Activated CD4-positive, alpha-beta T cell treated with anti-CD3 and anti-CD28 coated beads, Interleukin-2, amount 10 ng/mL, durations not matched to agents 24 days and 14 days (primary cell): Measurements from ENCODE around the gene GPX6. TPM values are rescaled to one million over a fixed set of nuclear protein-coding genes. Genes with fewer than 3 reads are reported as not detected.
"Not testable (repeated sequence)": the region's sequence is repeated elsewhere in the genome, so short reads cannot be mapped to it uniquely, and the experiment has no call there.

ENCODE experiments used
- DNase-seq: peaks from one replicate; pipeline ENCODE4 v3.0.0; 2022
- H3K27ac Mint-ChIP-seq: one replicate; pipeline ENCODE4 v1.8.0; 2022; ENCODE audit warnings: mild to moderate bottlenecking, mixed read lengths
- H3K27me3 Mint-ChIP-seq: one replicate; pipeline ENCODE4 v1.8.0; 2022; ENCODE audit warnings: mixed read lengths
- H3K36me3 Mint-ChIP-seq: one replicate; pipeline ENCODE4 v1.8.0; 2022; ENCODE audit warnings: low read depth, mild to moderate bottlenecking, mixed read lengths
- H3K4me1 Mint-ChIP-seq: one replicate; pipeline ENCODE4 v1.8.0; 2021; ENCODE audit warnings: mixed read lengths
- H3K4me3 Mint-ChIP-seq: one replicate; pipeline ENCODE4 v1.8.0; 2022; ENCODE audit warnings: mild to moderate bottlenecking, moderate library complexity, mixed read lengths
- H3K9me3 Mint-ChIP-seq: one replicate; pipeline ENCODE4 v1.8.0; 2021; ENCODE audit warnings: mixed read lengths
- intact Hi-C: fragments of 100-400 bp; cut with micrococcal nuclease; formaldehyde crosslinking; loops from one replicate; pipeline ENCODE4 v1.15.1; 2023
- total RNA-seq: library from RNA; stranded (reverse); gene quantifications from 2 replicates; pipeline ENCODE4 v1.2.3, GENCODE V29; 2022

The GPX6 gene
- total RNA-seq, 1 donor from 2014 or later, result not detected

DNA sequence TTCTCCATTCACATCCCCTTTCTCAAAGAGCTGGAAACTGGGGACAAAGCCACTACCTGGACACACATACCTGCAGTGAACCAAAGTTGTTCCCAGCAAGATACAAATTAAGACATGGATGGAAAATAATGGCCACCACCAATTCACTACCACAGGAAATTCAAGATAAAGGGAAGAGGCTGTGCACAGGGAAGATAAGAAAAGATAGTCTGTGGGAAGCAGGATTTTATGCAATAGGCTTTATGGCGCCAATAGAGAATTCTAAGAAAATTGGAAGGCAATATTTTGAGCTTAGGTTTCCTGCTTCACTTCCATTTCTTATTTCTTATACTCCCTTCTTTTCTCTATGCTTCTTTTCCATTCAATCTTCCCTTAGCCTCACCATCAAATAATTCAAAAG lies 9.9 kb downstream of the GPX6 start:
- Mint-ChIP-seq H3K27me3 (peaks cover 13% of the 10 kb centered on the region), H3K4me1 (peaks cover 13% of the 10 kb centered on the region), H3K36me3 (no peaks in the 10 kb centered on the region), H3K9me3 (no peaks in the 10 kb centered on the region), H3K4me3 (no peak overlapping the region), H3K27ac (no peak overlapping the region)
- DNase-seq, result no peak
- intact Hi-C loops, result no loop called here

DNA sequence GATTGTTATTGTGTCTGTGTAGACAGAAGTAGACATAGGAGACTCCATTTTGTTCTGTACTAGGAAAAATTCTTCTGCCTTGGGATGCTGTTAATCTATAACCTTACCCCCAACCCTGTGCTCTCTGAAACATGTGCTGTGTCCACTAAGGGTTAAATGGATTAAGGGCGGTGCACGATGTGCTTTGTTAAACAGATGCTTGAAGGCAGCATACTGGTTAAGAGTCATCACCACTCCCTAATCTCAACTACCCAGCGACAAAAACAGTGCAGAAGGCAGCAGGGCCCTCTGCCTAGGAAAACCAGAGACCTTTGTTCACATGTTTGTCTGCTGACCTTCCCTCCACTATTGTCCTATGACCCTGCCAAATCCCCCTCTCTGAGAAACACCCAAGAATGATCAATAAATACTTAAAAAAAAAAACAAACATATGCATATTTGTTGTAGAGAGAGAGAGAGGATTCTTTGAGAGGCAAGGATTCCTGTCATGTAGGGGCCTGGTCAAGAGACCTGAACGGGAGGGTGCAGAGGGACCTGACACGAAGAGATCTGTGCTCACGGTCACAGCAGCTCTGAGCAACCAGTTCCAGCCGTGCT lies 12.8 kb downstream of the GPX6 start:
- H3K36me3 Mint-ChIP-seq, H3K4me3 Mint-ChIP-seq, H3K27ac Mint-ChIP-seq, H3K9me3 Mint-ChIP-seq, DNase-seq, intact Hi-C loops: not testable (repeated sequence)
- peaks cover 18% of the 10 kb centered on the region for H3K27me3 Mint-ChIP-seq
- H3K4me1 Mint-ChIP-seq, result peaks cover 13% of the 10 kb centered on the region

DNA sequence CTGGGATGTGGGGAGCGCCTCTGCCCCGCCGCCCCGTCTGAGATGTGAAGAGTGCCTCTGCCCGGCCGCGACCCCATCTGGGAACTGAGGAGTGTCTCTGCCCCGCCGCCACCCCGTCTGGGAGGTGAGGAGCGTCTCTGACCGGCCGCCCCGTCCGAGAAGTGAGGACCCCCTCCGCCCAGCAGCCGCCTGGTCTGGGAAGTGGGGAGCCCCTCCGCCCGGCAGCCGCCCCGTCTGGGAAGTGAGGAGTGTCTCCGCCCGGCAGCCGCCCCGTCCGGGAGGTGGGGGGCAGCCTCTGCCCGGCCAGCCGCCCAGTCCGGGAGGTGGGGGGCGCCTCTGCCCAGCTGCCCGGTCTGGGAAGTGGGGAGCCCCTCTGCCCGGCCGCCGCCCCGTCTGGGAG lies 13.5 kb downstream of the GPX6 start:
- H3K4me3 Mint-ChIP-seq, intact Hi-C loops, H3K4me1 Mint-ChIP-seq, H3K27ac Mint-ChIP-seq, H3K36me3 Mint-ChIP-seq, H3K9me3 Mint-ChIP-seq, DNase-seq: not testable (repeated sequence)
- H3K27me3 Mint-ChIP-seq, result peaks cover 23% of the 10 kb centered on the region

DNA sequence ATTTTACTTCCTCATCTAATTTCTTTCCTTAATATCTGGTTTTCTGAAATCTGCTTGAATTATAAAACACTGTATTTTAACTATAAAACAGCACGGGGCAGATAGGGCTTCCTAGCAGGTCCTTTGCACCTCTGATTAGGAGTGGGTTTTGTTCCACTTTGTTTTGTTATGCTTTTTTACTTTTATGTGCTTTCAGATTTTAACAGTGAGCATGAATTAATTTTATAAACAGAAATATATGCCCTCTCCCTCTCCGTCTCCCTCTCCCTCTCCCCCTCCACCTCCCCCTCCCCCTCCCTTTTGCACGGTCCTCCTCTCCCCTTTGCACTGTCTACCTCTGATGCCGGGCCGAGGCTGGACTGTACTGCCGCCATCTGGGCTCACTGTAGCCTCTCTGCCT lies 14.3 kb downstream of the GPX6 start:
- Mint-ChIP-seq H3K36me3 (no peaks in the 10 kb centered on the region), H3K9me3 (no peaks in the 10 kb centered on the region), H3K27me3 (peaks cover 23% of the 10 kb centered on the region), H3K4me1 (no peaks in the 10 kb centered on the region), H3K4me3 (no peak overlapping the region), H3K27ac (no peak overlapping the region)
- no peak for DNase-seq
- intact Hi-C loops, result no loop called here

DNA sequence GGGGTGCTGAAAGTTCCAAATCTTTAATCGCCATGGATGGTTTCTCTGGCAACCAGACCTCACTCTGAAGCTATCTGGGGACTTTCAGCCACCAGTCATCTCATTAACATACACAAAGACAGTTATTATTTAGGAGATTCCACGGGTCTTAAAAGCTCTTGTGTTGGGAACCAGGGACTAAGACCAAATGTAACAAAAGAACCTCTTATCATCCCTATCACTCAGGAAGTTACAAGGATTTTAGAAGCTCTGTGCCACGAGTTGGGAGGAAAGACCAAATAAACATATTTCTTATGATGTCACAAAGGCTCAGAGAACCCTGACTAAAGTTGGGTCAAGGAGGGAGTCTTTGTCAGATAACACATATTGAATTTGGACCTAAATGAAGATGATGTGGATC lies 17.7 kb downstream of the GPX6 start:
- H3K4me1 Mint-ChIP-seq, result no peaks in the 10 kb centered on the region

DNA sequence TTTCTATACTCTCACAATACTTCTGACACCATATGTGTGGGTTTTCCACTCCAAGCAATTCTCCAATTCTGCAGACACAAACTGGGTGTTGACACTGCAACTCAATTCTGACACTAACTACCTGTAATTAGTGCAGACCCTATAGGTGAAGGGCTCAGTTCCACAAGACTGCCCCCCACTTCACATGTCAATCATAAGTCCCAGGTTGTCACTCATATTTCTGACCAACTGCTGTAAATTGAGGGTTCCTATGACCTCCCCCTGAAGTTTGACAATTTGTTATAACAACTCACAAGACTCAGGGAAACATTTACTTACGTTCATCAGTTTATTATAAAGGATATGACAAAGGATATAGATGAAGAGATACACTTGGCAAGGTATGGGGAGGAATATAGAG lies 18.3 kb downstream of the GPX6 start:
- DNase-seq, result no peak
- H3K36me3 Mint-ChIP-seq, result no peaks in the 10 kb centered on the region
- H3K9me3 Mint-ChIP-seq, result no peaks in the 10 kb centered on the region
- no peak overlapping the region for H3K4me3 Mint-ChIP-seq
- no peak overlapping the region for H3K27ac Mint-ChIP-seq
- intact Hi-C loops, result no loop called here
- H3K27me3 Mint-ChIP-seq, result peaks cover 27% of the 10 kb centered on the region
- H3K4me1 Mint-ChIP-seq, result no peaks in the 10 kb centered on the region

More for the DNA sequence above, 17.7 kb downstream of the GPX6 start:
- Mint-ChIP-seq H3K4me3 (no peak overlapping the region), H3K27ac (no peak overlapping the region), H3K27me3 (peaks cover 24% of the 10 kb centered on the region), H3K9me3 (no peaks in the 10 kb centered on the region), H3K36me3 (no peaks in the 10 kb centered on the region)
- intact Hi-C loops, result no loop called here
- DNase-seq, result no peak

DNA sequence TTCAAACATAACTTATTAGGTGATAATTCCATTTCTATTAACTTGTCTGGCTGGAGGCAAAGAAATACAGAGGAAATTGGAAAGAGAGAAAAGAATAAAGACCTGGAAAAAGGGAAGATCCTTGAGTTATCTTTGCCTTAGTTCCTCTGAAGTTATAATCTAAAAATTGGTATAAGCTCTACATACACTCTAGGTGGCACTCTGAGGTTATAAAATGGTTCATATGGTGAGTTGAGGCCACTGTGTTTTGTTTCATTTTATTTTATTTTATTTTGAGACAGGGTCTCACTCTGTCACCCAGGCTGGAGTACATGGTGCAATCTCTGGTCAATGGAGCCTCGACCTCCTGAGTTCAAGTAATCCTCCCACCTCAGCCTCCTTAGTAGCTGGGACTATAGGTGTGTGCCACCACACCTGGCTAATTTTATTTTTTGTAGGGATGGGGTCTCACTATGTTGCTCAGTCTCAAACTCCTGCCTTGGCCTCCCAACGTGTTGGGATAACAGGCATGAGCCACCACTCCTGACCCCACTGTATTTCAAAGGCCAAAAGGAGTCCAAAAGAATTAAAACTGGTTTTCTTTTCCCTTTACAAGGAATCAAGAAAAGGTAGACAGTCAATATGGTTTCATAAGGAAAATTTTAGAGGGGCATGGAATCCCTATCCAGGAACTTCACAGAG lies 19.4 kb downstream of the GPX6 start:
- no peak overlapping the region for H3K4me3 Mint-ChIP-seq
- no peaks in the 10 kb centered on the region for H3K4me1 Mint-ChIP-seq
- no peak for DNase-seq
- H3K27ac Mint-ChIP-seq, result no peak overlapping the region
- H3K36me3 Mint-ChIP-seq, result no peaks in the 10 kb centered on the region
- intact Hi-C loops, result loop anchor here (1.0 kb wide), 1 partner anchor 188 kb away; no protein-coding TSS in a partner anchor
- peaks cover 35% of the 10 kb centered on the region for H3K27me3 Mint-ChIP-seq
- no peaks in the 10 kb centered on the region for H3K9me3 Mint-ChIP-seq

DNA sequence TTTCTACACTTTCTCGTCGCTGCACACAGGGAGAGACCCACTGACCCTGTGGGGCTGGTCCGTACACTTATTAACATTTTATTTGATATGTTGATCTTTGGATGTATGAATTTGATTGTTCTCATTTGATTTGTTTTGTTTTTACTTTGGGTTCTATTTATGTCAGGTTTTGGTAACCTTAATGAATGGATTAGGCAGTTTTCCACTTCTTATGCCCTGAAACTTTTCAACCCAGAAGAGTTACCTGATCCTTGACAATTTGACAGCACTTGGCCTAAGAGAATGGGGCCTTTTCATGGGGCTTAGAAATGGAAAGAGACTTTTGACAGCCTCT lies 23.6 kb downstream of the GPX6 start:
- no peak overlapping the region for H3K4me3 Mint-ChIP-seq
- no peak for DNase-seq
- no peaks in the 10 kb centered on the region for H3K9me3 Mint-ChIP-seq
- intact Hi-C loops, result loop anchor here (2.0 kb wide), 1 partner anchor 51 kb away; no protein-coding TSS in a partner anchor
- peaks cover 2% of the 10 kb centered on the region for H3K36me3 Mint-ChIP-seq
- peaks cover 43% of the 10 kb centered on the region for H3K27me3 Mint-ChIP-seq
- H3K4me1 Mint-ChIP-seq, result peaks cover 15% of the 10 kb centered on the region
- H3K27ac Mint-ChIP-seq, result no peak overlapping the region

DNA sequence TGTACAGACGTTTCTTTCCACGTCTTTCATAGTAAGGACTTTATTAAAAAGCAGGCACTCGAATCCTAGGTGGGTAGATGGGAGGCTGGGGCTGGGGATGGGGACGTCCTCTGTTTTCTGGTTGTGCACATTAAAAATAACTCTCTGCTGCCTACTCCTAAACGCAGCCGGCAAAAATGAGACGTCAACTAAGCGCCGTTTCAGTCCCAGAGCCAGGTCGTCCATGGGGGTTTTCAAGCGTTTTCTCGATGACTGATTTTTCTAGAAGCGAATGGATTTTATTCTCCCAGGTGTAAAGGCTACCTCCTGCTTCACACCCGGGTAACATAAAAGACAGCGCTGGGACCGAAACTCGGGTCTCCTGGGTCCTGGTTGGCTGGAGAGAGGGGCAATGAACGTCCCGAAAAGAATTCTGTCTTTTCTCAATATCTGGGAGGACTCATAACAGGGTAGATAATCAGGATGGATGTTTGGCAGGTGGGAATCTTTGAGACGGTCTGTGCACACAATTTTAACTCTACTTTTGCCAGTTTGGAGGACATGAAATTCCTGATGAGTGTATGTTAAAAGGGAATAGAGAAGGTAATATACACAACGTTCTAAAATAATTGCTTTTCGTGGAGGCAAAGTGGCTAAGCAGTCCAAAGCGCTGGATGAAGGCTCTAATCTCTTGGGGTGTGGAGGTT lies 25.2 kb downstream of the GPX6 start:
- intact Hi-C loops, result loop anchor here (2.0 kb wide), 1 partner anchor 52 kb away; no protein-coding TSS in a partner anchor
- Mint-ChIP-seq H3K4me1 (peaks cover 17% of the 10 kb centered on the region), H3K36me3 (peaks cover 2% of the 10 kb centered on the region), H3K9me3 (peaks cover 6% of the 10 kb centered on the region), H3K27ac (peak overlapping the region; percentile 70), H3K27me3 (peaks cover 47% of the 10 kb centered on the region), H3K4me3 (peak overlapping the region; percentile 77)
- DNase-seq, result peak; percentile 61

DNA sequence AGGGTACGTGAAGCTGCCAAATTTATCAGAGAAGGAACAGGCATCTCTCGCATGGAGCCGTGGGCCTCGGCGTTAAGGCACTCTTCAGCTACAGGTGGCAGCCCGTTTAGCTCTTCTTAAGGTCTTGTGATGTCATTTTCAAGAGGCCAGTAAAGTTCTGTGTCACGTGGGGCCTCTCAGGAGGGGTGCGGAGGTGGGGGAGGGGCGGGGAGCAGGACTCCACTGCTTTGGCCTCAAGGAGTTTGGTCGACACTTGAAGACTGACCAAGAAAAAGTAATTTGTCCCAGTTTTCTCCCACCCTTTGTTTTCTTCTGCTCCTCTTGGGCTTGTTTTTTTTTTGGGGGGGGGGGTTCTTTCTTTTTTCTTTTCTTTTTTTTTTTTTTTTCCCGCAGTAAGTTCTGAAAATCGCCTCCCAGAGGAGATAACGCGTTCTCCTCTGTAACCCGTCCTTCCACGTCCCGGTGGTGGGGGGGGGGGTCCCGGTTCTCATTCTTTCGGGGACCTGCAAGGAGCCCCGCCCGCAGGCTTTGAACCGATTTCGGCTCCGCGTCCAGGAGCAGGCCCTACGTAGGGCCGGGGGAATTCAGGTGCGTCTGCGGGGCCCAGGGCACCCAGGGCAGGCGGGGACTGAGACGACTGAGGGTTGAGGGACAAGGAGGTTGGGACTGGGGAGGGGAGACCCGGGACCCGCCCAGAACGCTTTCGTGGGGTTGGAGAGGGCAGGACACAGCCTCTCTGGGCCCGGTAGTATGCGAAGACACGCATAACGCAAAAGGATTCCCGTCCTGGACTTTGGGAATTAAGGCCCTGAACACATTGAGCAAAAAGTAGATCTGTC lies 26.0 kb downstream of the GPX6 start:
- DNase-seq, result peak; percentile 79
- peak overlapping the region; percentile 70 for H3K27ac Mint-ChIP-seq
- H3K27me3 Mint-ChIP-seq, result peaks cover 46% of the 10 kb centered on the region
- peak overlapping the region; percentile 77 for H3K4me3 Mint-ChIP-seq
- intact Hi-C loops, result loop anchor here (2.0 to 5.0 kb wide), 2 partner anchors 47 to 53 kb away; partner anchors contain the start of gene ZSCAN23
- H3K4me1 Mint-ChIP-seq, result peaks cover 18% of the 10 kb centered on the region
- H3K36me3 Mint-ChIP-seq, result peaks cover 2% of the 10 kb centered on the region
- H3K9me3 Mint-ChIP-seq, result peaks cover 10% of the 10 kb centered on the region

DNA sequence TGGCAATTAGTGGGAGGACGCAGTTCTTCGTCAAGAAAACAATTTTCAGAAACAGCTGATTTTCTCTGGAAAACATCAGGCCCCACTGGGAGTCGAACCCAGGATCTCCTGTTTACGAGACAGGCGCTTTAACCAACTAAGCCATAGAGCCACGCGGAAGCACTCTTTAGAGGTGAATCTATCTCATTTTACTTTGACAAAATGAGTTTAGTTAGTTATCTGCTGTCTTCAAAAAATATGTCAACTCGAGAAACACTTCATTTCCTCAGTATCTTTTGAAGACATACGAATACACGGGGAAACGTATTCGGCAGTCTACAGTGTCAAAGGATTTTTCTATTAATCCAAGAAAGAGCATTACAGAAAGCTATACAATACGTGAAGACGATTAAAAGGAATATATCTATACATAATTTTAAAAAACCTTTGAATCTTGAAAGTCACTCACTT lies 26.7 kb downstream of the GPX6 start:
- H3K4me1 Mint-ChIP-seq, result peaks cover 18% of the 10 kb centered on the region
- H3K27ac Mint-ChIP-seq, result peak overlapping the region; percentile 61
- peaks cover 2% of the 10 kb centered on the region for H3K36me3 Mint-ChIP-seq
- intact Hi-C loops, result loop anchor here (5.0 kb wide), 1 partner anchor 47 kb away; the partner anchor contains the start of gene ZSCAN23
- H3K9me3 Mint-ChIP-seq, result peaks cover 10% of the 10 kb centered on the region
- peaks cover 44% of the 10 kb centered on the region for H3K27me3 Mint-ChIP-seq
- H3K4me3 Mint-ChIP-seq, result peak overlapping the region; percentile 77
- peak; percentile 75 for DNase-seq

DNA sequence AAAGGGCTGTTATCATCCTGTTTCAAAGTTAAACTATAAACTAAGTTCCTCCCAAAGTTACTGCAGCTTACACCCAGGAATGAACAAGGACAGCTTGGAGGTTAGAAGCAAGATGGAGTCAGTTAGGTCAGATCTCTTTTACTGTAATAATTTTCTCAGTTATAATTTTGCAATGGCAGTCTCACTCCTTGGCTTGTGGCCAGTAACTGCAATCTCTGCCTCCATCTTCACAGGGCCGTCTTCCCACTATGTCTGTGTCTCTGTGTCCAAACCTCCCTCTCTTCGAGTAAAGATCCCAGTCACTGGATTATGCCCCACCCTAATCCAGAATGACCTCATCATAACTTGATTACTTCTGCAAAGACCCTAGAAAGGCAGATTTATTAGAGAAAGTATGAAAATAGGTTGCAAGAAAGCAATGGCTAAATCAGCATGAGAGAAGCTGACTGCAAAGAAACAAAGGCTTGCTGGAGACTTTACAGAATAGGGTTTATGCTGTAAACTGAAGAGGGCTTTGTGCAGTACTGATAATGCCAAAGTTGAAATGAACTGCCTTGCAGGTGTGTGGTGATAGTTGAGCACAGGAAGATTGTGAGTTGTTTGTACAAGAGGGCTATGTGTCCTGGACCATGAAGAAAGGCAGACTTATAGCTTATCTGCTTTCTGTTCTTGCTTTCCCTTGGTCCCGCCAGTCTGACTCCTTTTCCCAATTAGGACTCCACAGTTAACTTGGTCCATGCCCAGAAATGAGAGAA lies 28.4 kb downstream of the GPX6 start:
- intact Hi-C loops, result loop anchor here (5.0 kb wide), 1 partner anchor 45 kb away; the partner anchor contains the start of gene ZSCAN23

DNA sequence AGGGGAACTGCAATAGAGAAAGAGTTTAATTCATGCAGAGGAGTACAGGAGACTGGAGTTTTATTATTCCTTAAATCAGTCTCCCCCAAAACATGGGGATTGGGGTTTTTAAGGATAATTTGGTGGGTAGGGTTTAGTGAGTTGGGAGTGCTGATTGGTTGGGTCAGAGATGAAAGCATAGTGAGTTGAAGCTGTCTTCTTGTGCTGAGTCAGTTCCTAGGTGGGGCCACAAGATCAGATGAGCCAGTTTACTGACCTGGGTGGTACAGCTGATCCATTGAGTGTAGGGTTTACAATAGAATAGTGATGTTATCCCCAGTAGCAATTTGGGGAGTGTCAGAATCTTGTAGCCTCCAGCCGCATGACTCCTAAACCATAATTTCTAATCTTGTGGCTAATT lies 29.1 kb downstream of the GPX6 start:
- DNase-seq, result no peak
- peaks cover 10% of the 10 kb centered on the region for H3K9me3 Mint-ChIP-seq
- peaks cover 18% of the 10 kb centered on the region for H3K4me1 Mint-ChIP-seq
- H3K36me3 Mint-ChIP-seq, result peaks cover 2% of the 10 kb centered on the region
- H3K27me3 Mint-ChIP-seq, result peaks cover 49% of the 10 kb centered on the region
- intact Hi-C loops, result loop anchor here (5.0 kb wide), 1 partner anchor 44 kb away; the partner anchor contains the start of gene ZSCAN23
- no peak overlapping the region for H3K27ac Mint-ChIP-seq
- no peak overlapping the region for H3K4me3 Mint-ChIP-seq

More for the DNA sequence above, 28.4 kb downstream of the GPX6 start:
- Mint-ChIP-seq H3K27ac (no peak overlapping the region), H3K4me1 (peaks cover 18% of the 10 kb centered on the region), H3K27me3 (peaks cover 48% of the 10 kb centered on the region), H3K9me3 (peaks cover 10% of the 10 kb centered on the region), H3K36me3 (peaks cover 2% of the 10 kb centered on the region), H3K4me3 (no peak overlapping the region)
- no peak for DNase-seq
